Activated T-cell treated with anti-CD3 and anti-CD28 coated beads for 24 hours (primary cell): ENCODE data around the gene NFIA.

ENCODE experiments used
- DNase-seq: peaks from one replicate; pipeline ENCODE4 v3.0.0-alpha.2; 2020; ENCODE audit warnings: low read depth

The NFIA gene

DNA sequence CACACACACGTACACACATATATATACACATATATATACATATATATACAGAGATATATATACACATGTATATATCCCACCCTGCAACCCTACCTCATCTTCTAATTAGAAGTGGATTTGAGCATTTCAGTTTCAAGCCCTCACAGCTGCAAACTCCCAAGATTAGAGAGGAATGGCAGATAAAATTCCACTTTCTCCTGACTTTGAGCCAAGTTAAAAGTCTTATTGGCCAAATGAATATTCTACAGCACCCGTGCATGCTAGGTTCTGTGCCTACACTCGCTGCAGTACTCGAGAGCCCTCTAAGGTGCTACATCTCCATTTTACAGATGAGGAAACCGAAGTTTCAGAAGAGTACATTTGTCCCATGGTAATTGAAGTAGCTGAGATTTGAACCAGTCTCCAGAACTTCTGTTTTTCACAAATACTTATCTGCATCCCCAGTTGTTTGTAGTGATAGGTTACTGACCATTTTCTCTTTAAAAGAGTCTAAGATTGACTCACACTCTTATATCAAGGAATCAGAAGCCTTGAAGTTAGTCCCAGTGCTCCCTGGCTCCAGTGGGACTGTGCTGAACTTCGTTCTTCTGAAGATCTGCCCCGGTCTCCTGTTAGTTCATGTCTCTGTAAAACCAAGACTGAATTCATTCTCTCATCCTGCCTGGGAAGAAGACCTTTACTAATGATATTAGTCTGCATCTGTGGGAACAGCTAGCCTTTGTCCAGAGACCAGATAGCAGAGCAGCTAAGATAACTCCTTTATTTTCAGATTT is 350.4 kb downstream of the NFIA start:
- DNase-seq, result no peak

DNA sequence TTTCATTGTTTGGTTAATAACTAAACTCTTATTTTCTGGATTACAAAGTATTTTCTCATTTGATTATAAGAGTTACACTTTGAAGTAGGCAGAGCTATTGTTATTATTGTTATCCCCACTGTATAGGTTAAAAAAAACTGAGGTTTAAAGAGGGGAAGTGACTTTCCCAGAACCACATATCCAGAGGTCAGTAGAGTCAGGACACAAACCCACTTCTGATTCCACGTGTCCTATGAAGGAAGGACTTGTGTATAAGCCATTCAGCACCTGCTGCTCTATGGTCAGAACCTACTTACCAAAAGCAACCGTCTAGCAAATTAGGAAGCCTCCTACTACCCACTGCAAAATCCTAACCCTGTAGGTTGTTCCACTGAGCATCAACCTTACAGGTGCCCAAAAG is 351.3 kb downstream of the NFIA start:
- DNase-seq, result no peak

DNA sequence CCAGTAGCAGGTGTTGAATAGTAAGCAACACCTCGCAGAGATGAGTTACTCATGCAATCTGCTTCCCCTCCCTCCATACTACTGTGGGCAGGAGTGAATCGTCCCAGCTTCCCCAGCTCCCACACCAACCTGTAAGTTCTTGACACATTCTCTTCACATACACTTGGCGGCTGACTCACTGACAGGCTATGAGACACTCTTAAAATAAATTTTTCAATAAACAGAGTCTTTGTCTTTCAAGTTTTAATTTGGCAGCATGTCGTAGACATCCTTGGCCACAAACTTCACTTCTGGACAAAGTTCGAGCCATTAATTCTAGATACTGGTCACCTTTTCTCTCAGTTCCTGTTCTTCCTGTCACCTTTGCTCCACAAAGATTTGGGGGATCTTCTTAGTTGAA is 351.9 kb downstream of the NFIA start:
- DNase-seq, result no peak

DNA sequence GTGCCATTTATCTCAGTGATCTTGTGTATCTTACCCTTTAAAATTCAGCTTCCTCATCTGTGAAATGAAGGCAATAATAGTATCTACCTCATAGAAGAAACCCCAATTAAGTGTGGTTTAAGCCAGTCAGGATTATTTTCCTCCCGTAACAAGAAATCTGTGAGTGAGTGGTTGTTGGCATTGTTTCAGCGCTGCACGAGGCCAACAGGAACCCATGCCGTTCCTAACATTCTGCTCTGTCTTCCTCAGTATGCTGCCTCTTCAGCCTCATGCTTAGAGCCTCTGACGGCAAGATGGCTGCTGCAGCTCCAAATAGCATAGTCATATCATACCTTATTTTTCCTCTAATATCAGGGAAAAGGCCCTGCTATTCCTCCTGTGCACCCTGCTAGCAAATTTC is 352.9 kb downstream of the NFIA start:
- no peak for DNase-seq

DNA sequence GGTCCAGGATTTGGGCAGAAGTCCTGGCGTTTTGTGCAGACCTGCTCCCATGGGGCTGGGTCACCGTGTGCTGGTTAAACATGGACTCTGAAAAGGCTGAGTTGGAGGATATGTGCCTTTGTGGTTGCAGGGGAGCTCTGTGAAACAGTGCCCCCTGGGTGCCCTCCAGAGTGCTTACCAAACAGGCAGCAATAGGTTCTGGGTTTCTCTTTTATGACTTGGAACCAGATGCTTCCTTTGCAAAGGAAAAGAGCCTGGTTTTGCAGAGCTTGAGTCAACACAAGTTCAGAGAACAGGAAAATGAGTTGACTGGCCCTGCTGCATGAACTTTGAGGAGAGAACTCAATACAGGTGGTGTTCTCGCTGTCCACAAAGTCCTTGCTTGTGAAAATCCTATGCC is 353.7 kb downstream of the NFIA start:
- no peak for DNase-seq

DNA sequence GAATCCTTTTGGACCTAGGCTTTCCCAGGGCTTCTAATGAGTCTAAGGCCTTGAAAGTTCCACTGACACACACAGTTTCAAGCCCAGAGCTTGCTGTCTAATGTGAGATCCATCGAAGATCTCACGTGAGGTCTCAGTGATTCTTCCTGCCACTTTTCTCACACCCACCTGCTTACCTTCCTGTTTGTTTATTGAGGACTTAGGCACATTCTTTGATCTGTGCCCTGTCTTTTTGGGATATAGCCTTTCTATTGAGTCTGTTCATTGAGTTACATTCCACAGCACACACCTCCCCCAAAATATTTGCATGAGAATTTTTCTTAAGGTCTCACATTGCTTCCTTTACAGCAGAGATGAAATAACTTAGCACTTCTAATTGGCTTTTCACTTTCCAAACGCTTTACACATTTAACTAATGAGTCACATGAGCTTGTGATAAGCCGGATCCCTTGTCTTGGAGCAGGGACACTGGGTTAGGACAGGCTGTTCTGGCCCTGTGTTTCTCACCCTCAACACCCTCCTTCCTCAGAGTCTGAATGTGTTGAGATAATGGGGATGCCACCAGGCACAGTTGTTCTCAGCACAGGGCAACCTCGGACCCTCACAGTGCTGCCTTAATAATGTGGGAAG is 354.2 kb downstream of the NFIA start:
- no peak for DNase-seq

DNA sequence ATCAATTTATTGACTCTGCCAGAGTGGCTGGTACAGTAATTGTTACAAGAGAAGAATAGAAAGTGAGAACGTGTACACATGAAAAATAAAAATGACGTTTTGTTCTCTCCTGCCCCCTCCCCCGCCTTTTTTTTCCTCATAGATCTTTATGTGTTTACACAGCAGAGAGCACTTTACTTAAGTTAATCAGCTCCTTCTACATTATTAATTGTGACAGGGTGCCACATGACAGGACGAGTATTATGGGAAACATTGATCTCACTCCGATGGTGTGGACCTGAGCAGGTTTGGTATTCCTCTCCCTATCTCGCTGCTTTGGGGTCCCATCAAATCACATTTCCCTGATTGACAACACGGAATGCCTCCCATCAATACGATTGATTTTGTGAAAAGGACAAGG is 356.9 kb downstream of the NFIA start:
- DNase-seq, result no peak

DNA sequence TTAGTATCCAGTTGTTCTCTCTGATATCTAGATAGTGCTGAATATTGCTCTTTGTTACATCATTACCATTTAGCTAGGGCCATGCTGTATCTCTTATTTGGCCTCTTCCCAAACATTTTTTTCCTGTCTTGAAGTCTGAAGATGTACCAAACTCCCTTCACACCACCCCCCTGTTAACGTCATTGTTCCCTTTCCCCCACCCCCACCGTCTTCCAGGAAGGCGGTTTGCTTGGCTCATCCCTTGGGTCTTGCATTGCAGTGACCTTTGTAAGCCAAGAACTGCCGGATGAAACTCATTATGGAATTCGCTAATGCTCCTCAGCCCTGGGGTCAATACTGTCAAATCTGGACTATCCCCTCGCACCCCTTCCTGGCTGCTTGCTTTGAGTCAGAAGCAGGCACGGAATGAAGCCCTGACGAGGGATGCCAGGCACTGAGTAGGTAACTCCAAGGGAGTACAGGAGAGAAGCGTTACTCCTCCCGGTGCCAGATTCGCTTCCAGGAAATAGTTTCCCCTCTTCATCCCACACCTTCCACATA is 359.4 kb downstream of the NFIA start:
- DNase-seq, result no peak

DNA sequence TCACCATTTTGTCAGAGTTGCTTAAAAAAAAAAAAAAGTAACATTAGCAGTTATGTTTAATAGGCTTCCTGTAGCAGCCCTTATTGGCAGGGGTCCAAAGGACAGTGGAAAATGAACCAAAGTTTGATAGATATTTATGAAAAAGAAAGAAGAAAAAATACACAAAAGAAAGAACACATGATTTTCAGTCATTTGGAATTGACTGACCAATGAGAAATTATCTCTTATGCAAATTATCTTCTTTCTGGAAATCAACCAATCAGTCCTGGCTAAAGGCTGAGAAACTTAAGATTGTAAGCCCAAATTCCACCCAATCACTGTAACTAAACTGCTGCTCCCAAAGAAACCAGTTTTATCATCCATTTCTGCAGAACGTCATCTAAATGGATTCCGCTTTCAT is 360.2 kb downstream of the NFIA start:
- DNase-seq, result no peak

DNA sequence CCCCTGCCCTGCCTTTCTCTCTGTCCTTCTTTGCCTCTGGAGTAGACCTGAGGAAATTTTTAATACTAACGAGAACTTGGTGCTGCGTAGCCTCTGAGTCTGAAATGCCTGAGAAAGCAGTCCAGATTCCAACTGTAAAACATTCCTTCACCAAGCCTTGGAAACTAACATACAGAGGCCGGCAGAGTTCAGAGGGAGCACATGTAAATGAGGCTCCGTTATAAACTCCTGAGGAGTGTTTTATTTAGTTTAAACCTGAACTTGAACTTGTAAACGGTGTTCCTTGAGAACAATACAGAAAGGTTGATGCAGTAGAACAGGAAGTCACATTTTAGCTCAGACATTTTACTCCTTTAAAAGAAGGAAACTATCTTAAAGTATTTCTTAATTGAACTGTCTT is 361.9 kb downstream of the NFIA start:
- no peak for DNase-seq

DNA sequence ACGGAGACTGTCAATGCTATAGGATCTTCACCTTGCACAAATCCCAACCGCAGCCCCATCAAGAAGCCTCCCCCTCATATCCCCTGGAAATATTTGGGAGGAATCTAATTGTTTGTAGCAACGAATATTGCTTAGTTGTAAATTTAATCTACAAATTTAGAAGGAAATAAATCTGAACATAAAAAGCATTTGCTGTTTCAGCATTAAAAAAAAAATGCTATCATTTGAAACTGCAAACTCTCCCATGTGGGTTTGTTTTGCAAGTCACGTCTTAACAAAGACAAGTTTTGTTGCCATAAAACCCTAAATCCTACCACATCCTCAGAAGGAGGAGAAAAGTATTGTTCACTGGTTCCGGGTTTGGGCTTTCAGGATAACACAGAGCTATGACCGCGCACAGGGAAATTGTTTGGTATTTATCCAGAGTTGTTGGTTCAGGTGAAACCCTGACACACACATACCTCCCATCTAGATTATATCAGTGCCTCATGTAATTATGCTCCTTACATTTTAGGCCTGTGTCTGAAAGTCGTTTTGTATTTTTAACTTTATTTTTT is 363.0 kb downstream of the NFIA start:
- no peak for DNase-seq

DNA sequence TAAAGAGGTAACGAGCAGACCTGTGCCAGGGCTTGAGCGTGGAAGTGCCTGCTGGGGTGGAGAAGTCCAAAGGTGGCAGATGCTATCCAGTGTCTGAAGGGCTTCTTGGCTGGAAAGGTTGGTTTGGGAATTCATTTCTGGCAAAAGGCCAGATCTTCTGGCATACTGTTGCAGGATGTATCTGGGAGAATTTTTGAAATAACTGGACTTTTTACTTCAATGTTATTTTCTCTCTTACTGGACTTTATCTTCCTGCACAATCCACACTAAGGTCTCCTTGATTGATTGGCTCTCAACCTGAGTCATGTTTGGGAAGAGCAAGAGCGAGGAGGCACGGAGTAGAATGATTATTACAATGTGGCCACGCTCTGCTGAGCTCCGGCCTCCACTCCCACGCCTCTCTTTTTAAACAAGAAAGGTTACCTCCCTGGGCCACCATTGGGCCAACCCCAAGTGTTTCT is 364.2 kb downstream of the NFIA start:
- DNase-seq, result no peak

DNA sequence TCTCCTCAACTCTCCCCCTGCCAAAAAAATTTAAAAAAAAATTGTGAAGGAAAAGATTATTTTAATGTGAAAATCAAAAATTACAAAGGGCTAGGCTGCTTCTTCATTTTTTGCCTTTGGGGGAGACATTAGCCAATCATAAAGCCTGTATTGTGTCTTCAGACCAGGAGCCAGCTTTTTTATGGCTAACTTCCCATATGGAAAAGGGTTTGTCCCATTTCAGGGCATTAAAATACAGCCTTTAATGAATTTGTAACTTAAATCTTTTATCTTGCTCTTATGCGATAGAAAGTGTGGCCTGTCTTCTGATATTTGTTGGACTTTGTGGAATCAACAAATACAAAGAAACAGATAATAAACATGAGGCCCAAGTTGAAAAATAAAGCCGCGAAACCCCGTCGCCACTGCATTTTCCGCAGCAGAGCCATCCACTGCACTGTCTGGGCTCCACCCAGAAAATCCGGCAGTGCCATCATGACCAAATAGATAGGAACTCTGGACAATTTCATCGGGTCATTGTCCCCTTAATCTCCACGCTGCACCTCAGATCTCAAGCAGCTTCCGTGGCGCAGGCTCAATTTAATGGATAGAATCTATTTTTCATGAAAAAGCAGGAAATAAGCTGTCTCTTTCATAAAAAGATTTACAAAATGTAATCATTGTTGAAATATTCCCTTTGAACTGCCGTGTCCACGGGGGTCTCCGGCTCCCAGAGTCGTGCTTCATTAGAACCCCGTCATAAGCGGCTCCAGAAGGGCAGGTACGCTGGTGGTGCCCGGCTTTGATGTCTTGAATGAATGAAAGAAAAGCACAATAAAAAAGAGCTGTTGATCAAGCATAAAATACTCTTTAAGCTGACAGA is 365.0 kb downstream of the NFIA start:
- DNase-seq, result no peak

DNA sequence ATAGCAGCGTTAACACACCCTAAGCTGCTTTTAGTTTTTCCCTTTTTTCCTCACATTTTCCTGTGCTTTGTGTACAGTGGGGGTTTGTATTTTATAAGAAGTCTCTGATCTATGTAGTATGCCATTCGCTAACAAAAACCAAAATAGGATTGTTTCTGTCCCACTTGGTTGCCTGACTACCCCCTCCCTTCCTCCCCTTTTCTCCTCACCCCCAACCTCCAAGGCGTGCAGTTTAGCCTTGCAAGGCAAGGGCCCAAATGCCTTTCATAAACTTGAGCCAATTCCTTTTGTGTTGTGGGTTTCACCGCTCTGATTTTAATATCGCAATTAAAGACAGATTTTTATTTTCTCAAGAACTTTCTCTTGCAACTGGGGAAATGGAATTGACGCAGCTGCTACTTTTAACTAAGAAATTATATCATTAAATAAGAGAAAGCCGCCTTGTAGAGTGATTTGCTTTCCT is 365.6 kb downstream of the NFIA start:
- no peak for DNase-seq

DNA sequence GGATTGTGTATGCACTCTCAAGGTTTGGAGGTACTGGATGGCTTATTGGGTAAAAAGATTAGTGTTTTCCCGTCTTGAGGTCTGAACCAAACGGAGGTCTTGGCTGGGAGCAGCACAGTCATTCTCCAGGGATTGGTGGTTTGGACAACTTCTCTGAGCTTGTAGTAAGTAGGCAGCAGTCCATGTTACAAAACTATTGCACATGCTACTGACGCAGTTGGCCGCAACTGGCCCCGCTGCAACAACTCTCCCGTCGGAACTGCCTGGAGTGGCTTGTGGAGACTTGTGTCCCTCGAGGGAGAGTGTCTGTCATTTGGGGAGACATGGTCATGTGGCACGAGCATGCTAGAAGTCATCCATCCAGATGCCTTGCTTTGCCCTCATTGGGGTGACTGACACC is 366.6 kb downstream of the NFIA start:
- no peak for DNase-seq

DNA sequence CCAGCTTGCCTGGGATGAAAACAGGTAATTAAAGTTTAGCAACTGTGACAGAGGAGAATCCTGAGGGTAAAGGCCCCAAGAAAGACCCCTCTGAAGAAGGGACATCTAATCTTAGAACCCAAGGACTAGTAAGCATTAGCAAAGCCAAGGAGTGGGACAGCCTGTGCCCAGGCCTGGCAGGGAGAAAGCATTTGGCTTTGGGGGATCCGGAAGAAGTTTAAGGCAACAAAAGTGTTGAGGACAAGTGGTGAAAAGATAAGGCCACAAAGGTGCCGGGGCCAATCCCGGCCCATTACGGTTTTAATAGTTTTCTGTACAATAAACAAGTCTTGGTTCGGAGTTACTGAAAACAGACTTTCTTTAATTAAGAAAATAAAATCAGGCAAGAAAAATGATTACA is 367.0 kb downstream of the NFIA start:
- no peak for DNase-seq

DNA sequence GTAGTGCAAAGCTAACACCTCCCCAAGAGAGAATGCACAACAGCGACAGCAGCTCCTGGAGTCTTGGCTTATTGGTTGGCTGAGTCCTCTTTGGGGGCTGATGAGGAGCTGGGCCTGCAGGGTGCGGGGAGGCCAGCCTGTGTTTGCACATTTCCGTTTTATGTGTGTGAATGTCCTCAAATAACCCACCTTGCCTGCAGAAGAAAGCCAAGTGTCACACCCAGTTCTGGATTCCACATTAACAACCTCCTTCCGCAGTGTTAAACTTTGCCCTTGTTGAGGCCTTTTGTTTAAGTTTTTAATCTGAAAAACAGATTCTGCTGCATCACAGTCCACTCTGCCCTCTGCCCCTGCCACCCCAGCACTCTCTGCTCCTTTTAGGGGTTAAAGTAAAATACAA is 368.1 kb downstream of the NFIA start:
- DNase-seq, result no peak

DNA sequence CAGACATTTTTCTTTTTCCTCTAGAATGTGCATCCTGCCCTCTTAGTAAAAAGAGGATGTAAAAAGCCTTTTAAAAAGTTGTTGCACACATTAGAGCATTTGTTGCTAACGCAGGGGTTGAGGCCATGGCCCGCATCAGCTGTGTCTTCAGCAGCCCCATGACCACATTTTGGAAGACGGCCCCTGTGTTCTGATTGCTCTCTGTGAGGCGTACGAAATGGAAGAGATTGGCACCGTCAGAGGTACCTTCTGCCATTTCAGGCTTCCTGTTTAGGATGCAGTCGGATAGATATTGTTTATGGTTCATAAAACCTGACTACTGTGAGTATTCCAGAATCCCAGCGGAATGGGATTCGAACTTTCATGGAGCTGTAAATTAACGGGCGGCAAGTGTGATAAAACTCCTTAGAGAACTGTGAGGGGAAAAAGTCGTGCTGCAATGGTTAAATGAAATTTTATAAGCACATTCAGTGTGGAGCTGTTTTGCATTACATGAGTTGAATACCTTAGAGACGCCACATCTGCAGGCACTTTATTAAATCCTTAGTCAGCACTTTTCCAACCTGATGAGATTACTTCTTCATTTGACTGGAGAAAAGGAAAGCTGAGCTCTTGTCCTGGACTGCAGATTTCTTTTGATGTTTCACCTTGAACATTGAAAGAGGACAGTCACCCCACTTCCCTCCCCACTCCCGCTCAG is 368.7 kb downstream of the NFIA start:
- no peak for DNase-seq

DNA sequence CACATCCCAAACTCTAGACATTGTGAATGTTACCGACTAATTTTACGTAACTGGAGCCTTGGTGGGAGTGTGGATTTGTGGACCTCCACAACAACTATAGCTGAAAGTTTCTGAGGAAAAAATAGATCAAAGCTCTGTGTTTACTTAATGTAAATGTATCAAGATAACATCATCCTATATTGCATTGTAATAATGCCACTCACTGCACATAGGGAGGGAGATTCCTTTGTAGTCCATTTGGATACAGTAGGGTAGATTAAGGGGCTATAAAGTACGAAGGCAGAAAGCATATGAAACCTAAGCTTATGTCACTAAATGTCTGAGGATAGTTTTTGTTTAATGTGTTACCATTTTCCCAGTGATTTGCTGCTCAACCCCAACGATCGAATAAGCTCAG is 369.2 kb downstream of the NFIA start:
- no peak for DNase-seq

DNA sequence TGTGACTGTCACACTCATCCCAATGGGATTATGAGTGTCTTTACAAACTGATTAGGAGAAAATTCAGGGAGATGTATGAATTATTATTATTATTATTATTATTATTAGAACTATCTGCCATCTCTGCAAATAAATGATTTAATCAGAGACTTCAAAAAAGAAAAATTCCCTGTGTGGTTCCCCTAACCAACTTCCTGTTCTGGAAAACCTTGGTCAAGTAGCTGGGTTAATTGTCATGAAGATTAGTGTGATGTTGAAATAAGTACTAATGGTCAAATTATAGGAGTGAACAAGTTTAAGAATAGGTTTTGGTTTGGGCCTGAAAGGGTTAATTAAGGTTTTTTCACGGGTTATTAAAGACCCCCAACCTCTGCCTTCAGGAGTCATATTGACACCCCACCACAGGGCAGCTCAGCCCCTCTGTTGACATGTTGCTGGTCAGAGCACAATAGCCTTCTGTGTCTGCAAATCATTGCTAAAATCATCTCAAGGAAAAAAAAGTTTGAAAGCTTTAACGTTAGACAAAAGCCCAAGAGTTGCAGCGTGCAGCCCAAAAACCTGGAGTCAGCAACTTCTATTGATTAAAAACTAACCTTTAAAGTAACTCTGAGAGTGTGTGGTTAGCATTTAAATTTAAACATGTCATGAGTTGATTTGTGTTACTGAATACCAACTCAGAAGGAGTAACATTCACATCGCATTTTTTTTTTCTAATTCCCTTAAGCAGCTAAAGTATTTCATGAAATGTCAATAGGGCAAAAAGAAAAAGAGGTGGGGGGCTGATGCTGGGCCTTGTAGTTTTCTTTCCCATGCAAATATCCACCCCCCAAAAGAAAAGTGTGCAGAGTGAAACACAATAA is 370.0 kb downstream of the NFIA start:
- no peak for DNase-seq
